Stimulated activated CD4-positive, alpha-beta T cell treated with anti-CD3 and anti-CD28 coated beads, Interleukin-1b, Interleukin-23, amount 100 ng/mL, for 1 hour (primary cell): ENCODE data around the gene ST3GAL4.

Source experiments
- DNase-seq, 2 donors: peaks; one replicate each; pipeline ENCODE4 v3.0.0-alpha.2; 2020; ENCODE audit warnings: low read depth in 2 of 2

ST3GAL4 gene

DNA sequence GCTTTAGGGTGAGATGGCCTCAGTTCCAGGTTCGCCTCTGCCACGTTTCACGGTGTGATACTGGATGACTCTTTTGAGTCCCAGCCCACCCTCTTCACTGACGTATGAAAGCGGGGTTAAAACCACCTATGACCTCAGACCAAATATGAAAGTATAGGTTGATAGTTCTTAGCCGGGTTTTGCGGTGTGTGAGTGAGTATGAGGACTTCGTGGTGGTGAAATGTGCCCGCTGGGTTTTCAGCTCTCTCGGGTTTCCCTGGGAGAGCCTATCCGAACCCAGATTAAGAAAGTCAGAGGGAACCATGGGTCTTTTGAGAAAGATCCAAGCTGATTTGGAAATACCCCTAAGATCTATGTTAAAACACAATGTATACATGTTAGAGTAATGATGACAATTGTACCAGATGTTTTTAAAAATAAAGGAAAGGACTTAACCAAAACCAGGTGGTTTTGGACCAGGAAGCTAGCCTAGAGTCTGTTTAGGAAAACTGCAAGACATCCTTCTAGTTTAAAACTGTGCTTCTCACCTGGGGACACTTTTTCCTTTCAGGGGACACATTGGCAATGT is 25.8 kb upstream of the ST3GAL4 start:
- DNase-seq, result no peak

DNA sequence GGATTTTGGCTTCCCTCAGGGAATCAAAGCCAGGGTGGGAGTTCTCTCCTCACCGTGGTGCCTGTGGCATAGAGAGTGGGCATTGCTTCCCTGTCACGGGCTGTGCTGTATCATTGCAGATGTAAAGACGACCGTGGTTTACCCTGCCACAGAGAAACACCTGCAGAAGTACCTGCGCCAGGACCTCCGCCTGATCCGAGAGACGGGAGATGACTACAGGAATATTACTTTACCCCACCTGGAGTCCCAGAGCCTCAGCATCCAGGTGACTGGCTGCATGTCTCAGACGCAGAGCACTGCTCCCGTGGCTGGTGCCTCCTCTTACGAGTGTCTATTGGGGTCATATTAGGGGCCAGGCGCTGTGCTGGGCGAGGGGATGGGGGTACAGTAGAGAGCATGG is 24.2 kb upstream of the ST3GAL4 start:
- DNase-seq, result no peak

- DNase-seq, result no peak
Measured at GRCh38 chr11:126332221-126332711, 23.2 kb upstream of the ST3GAL4 start.

GRCh38 chr11:126333142-126333541 is 22.3 kb upstream of the ST3GAL4 start:
- DNase-seq, result no peak

- no peak for DNase-seq
Measured at GRCh38 chr11:126334659-126335462, 20.6 kb upstream of the ST3GAL4 start.

- DNase-seq, result no peak
Measured at GRCh38 chr11:126335463-126335760, 20.1 kb upstream of the ST3GAL4 start.

GRCh38 chr11:126336138-126336541 is 19.3 kb upstream of the ST3GAL4 start:
- DNase-seq, result no peak

GRCh38 chr11:126336671-126337101 is 18.8 kb upstream of the ST3GAL4 start:
- no peak for DNase-seq

DNA sequence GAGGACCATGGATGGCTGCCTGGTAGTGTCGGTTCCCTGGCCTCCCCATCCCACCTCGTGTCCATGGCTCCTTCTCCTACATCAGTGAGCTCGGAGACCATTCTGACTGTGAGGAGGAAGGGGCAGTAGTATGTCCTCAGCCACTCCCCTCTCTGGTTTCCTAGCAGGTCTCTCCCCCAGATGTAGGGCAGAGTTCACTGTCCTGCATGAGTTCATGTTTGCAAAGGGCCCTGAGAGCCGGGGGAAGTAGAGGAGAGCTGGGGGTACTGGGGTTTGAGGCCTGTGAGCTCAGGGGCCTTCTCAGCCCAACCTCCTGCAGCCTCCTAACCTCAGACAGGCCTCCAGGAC is 18.4 kb upstream of the ST3GAL4 start:
- no peak for DNase-seq

GRCh38 chr11:126337474-126338241 is 17.8 kb upstream of the ST3GAL4 start:
- no peak for DNase-seq

DNA sequence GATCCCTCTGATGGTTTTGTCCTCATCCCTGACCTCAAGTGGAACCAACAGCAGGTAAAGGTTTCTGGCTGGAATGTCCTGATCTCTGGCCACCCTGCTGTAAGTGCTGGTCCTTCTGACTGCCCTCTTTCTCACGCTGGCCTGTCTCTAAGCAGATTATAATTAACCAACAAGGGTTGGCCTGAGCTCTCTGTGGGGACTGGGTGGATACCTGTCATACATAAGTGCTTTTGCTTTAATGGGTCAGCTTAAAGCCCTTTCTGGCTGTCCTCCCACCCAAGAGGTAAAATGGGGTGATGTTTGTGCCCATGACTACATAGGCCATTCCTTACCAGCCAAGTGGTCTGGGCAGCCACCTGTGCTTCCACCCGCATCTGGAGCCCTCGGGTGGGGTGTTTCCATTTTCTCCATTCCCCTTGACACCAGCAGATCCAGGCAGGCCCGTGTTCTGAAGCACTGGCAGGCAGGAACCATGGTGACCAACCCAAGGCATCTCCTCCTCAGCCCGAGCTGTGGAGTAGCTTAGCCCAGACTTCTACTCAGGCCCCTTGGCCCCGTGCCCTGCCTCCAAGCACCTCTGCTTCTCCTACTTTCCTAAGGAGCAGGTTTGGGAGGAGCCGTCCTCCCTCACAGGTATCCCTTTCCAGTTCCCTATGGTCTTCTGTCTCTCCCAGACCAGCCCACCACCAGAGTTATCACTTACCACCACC is 17.0 kb upstream of the ST3GAL4 start:
- DNase-seq, result no peak

- no peak for DNase-seq
Measured at GRCh38 chr11:126339073-126339862, 16.2 kb upstream of the ST3GAL4 start.

DNA sequence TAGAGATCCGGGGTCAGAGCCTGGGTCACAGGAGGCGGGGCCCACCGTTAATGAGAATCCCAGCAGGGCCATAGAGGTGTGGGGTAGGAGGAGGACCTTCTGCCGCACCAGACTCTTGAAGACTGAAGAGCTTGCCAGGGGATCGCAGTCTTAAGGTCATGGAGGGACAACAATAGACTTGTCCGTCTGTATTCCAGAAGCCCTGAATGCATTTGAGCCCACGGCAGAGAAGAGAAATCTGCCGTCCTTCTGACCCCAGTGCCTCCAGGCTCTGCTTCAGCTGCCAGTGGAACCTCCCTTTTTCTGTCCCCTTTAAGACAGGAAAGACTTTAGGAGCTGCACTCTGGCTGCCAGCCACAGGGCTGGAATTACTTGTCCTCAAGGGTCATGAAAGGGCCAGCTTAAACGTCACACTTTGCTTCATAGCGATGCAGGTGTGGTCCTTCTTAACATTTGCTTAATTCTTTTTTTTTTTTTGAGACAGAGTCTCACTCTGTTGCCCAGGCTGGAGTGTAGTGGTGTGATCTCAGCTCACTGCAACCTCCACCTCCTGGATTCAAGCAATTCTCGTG is 15.5 kb upstream of the ST3GAL4 start:
- no peak for DNase-seq

DNA sequence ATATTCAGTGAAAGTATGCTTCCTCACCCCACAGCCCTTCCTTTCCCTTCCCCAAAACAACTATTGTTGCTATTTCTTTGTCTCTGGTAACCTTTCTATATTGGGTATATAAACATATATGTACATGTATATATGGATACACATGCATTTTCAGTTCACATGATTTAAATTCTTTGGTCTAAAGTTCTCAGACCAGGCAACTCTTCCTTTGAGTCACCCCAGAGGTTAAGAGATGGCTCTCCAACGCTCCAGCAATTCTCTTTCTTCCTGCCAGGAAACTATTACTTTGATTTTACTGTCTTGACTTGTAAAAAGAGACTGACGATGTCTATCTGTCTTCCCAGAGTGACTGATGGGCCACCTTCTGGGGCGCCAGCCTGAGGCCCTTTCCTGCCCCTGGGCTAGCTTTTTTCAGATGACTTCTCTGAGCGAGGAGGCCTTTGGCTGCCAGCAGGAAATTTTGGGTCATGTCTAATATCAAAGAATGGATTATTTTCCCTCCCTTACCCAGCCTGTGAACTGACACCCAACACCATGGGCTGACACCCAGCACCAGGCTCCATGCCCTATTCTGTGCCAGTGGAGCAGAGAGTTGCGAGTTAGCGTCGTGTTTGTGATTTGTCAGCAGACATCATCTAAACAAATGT is 14.4 kb upstream of the ST3GAL4 start:
- no peak for DNase-seq

DNA sequence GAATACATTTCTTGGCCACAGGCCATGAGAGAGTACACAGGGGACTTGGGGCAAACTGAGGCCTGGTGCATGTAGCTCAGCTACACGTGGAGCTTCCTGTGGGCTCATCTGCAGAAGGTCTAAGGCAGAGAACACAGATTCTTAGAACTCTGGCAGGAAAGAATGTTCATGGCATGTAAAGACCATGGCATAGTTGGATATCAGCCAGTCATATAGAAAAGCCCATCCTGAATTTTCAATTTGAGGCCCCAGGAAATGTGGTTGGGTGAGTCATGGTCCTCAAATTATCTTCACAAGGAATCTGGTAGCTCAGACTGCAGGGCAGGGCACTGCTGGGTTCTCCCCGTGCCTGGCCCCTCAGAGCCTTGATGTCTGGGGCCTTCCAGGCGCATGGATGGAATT is 13.7 kb upstream of the ST3GAL4 start:
- no peak for DNase-seq

DNA sequence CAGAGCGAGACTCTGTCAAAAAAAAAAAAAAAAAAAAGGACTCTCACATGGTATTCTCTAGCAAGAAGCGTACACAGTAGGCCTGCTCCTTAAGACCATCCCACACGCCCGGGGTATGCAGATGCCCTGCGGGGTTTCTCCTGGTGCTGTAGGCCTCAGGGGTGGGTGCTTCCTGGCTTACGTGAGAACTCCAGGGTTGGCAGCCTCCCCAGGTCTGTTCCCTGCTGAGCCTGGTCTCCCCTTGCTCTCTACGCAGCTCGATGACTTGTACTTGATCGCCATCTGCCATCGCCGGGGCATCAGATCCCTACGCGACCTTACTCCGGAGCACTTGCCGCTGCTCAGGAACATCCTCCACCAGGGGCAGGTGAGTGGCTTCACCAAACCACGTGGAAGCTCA is 12.4 kb upstream of the ST3GAL4 start:
- no peak for DNase-seq

DNA sequence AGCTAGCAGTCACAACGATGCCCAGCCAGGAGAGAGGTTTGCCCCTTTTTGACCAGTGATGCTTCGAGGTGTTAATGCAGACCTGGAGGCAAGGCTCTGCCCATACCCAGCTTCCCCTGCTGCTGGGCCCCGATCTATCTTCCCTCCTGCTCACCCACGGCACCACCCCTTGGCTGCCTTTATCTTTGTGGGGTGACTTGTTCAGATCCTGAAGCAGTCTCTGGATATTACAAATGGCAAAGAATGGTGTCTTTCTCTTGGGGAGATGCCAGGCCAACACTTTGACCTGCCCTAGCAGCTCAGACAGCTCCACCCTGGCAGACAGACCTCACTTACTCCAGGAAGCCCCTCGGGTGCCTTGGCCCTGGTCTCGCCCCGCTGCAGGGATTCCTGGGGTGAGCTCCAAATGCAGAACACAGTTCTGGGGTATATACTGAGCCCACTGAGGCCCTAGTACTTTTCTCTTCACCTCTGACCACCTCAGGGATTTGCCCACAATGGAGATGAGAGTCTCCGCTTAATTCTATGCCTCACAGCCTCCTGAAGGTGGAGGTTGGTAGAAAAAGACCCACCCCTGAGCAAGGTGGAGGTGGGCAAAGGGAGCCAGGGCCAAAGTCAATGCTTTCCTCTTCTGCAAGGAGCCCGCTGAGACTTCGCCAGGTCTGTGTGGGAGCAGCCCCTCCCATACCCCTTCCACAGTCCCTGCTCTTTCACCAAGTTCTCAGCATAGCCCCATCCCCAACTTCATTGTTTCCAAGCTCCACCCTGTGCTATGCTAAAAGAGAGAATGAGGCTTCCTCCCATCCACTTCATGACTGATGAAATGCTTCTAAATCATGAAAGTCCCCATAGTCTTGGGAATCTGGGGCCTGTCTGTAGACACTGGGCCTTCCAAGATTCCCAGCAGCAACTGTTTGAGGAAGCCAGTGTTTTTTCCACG is 11.1 kb upstream of the ST3GAL4 start:
- DNase-seq, result no peak

GRCh38 chr11:126345283-126345682 is 10.2 kb upstream of the ST3GAL4 start:
- DNase-seq, result no peak

- DNase-seq, result no peak
Measured at GRCh38 chr11:126345759-126346585, 9.5 kb upstream of the ST3GAL4 start.
